PC-3 (cell line): ENCODE data around the gene PHRF1. TPM values are rescaled to one million over a fixed set of nuclear protein-coding genes. Genes with fewer than 3 reads are reported as not detected.

Experiments used
- ATAC-seq: fragments of 200-7000 bp; cut with Tn5 transposase; 2 replicates; pipeline ENCODE4 v1.9.1; 2020; ENCODE audit warnings: mild to moderate bottlenecking, moderate library complexity
- BruUV-seq: library from RNA; stranded (reverse); fragments of 400-500 nt; replicated peaks from 2 replicates; lab custom pipeline; 2021; lab: Mats Ljungman, UMichigan
- CTCF ChIA-PET: fragments of 300-600 bp; sonication (Branson Sonifier 250); formaldehyde crosslinking; loops from one replicate; lab custom pipeline; 2022; ENCODE audit warnings: antibody characterized with exemption; lab: Charles Lee
- POLR2A ChIA-PET: fragments of 300-600 bp; sonication (Branson Sonifier 250); formaldehyde crosslinking; loops from one replicate; lab custom pipeline; 2022; ENCODE audit warnings: antibody characterized with exemption; ENCODE audit not compliant: unreplicated experiment; lab: Charles Lee
- DNase-seq: peaks from one replicate; pipeline ENCODE4 v3.0.0-alpha.2; 2015
- H2AFZ ChIP-seq: fragments of 300-600 bp; sonication (generic); 2 replicates; pipeline ENCODE4 v1.6.0; 2016; ENCODE audit warnings: antibody characterized with exemption, low read length
- H3F3A ChIP-seq: fragments of 300-600 bp; sonication (generic); one replicate; pipeline ENCODE4 v1.6.0; 2017; ENCODE audit warnings: antibody characterized with exemption, low read length, control low read depth, mild to moderate bottlenecking; ENCODE audit not compliant: unreplicated experiment
- H3K27ac ChIP-seq: fragments of 300-600 bp; sonication (generic); 2 replicates; pipeline ENCODE4 v1.5.1; 2016; ENCODE audit warnings: mild to moderate bottlenecking, low read length
- H3K27me3 ChIP-seq: fragments of 300-600 bp; sonication (generic); 2 replicates; pipeline ENCODE4 v1.6.1; 2016; ENCODE audit warnings: low read length, mixed read lengths
- H3K36me3 ChIP-seq: fragments of 300-600 bp; sonication (generic); 2 replicates; pipeline ENCODE4 v1.6.1; 2016; ENCODE audit warnings: low read depth, mixed run types, low read length, mixed read lengths
- H3K4me1 ChIP-seq: fragments of 300-600 bp; sonication (generic); 2 replicates; pipeline ENCODE4 v1.5.1; 2016; ENCODE audit warnings: low read length; ENCODE audit not compliant: insufficient read depth
- H3K4me2 ChIP-seq: fragments of 300-600 bp; sonication (generic); 2 replicates; pipeline ENCODE4 v1.6.0; 2016; ENCODE audit warnings: low read length
- H3K4me3 ChIP-seq: fragments of 300-600 bp; sonication (generic); 2 replicates; pipeline ENCODE4 v1.5.1; 2016; ENCODE audit warnings: mild to moderate bottlenecking, low read length, mixed read lengths
- H3K79me2 ChIP-seq: fragments of 300-600 bp; sonication (generic); 2 replicates; pipeline ENCODE4 v1.6.1; 2017; ENCODE audit warnings: low read length, mixed read lengths
- H3K9ac ChIP-seq: fragments of 300-600 bp; sonication (generic); 2 replicates; pipeline ENCODE4 v1.6.0; 2016; ENCODE audit warnings: mild to moderate bottlenecking, low read length
- H3K9me2 ChIP-seq: fragments of 300-600 bp; sonication (generic); replicated peaks from 2 replicates; pipeline ENCODE4 v1.6.1; 2016; ENCODE audit warnings: mixed run types, low read length, mixed read lengths
- H3K9me3 ChIP-seq: fragments of 300-600 bp; sonication (generic); 2 replicates; pipeline ENCODE4 v1.6.1; 2016; ENCODE audit warnings: low read length, mixed read lengths
- H4K20me1 ChIP-seq: fragments of 300-600 bp; sonication (generic); 2 replicates; pipeline ENCODE4 v1.6.1; 2016; ENCODE audit warnings: low read length, mixed read lengths
- CTCF ChIP-seq: fragments of 300-600 bp; sonication (generic); conservative IDR thresholded peaks from 2 replicates; pipeline ENCODE4 v1.5.1; 2017; ENCODE audit warnings: antibody characterized with exemption, low read depth, mild to moderate bottlenecking, low read length
- EZH2 ChIP-seq: fragments of 300-600 bp; sonication (generic); IDR thresholded peaks from one replicate; pipeline ENCODE4 v1.6.1; 2017; ENCODE audit warnings: antibody characterized with exemption, mild to moderate bottlenecking, low read length; ENCODE audit not compliant: unreplicated experiment
- EZH2phosphoT487 ChIP-seq: fragments of 300-600 bp; sonication (generic); IDR thresholded peaks from 2 replicates; pipeline ENCODE4 v1.6.1; 2018; ENCODE audit warnings: mild to moderate bottlenecking, antibody characterized with exemption, low read length, borderline replicate concordance
- intact Hi-C: fragments of 100-400 bp; cut with micrococcal nuclease; formaldehyde crosslinking; loops from 2 replicates; pipeline ENCODE4 v1.9.0; 2023
- total RNA-seq: library from RNA; depleted of rRNA; stranded (reverse); fragments of >200 nt; gene quantifications from 2 replicates; pipeline ENCODE4 v1.2.3, GENCODE V29; 2014

PHRF1 gene
- total RNA-seq, 1 experiment from 2014 or later, result 41.4 TPM

GRCh38 chr11:639332-639955 is 63.2 kb downstream of the PHRF1 start:
- intact Hi-C loops, result no loop called here
- CTCF ChIA-PET, result no interaction called here
- H4K20me1 ChIP-seq, result no peaks in the 10 kb centered on the region
- H2AFZ ChIP-seq, result no peak overlapping the region
- H3K9me3 ChIP-seq, result no peaks in the 10 kb centered on the region
- no peak overlapping the region for H3K4me3 ChIP-seq
- DNase-seq (no peak), ATAC-seq (no peak)
- H3K9me2 ChIP-seq, result no peaks in the 10 kb centered on the region
- H3K9ac ChIP-seq, result no peak overlapping the region
- H3K4me1 ChIP-seq, result no peaks in the 10 kb centered on the region
- no TSS peak for BruUV-seq
- H3K79me2 ChIP-seq, result no peaks in the 10 kb centered on the region
- TF ChIP-seq CTCF (no peak), EZH2phosphoT487 (no peak), EZH2 (no peak)
- POLR2A ChIA-PET, result no interaction called here
- H3K27ac ChIP-seq, result no peak overlapping the region
- H3K4me2 ChIP-seq, result no peak overlapping the region
- no peaks in the 10 kb centered on the region for H3F3A ChIP-seq
- H3K36me3 ChIP-seq, result no peaks in the 10 kb centered on the region
- no peaks in the 10 kb centered on the region for H3K27me3 ChIP-seq

GRCh38 chr11:640021-640706 is 63.9 kb downstream of the PHRF1 start:
- POLR2A ChIA-PET, result no interaction called here
- Histone ChIP-seq H3K27me3 (no peaks in the 10 kb centered on the region), H3K4me1 (no peaks in the 10 kb centered on the region), H3K9me3 (no peaks in the 10 kb centered on the region), H3K4me2 (no peak overlapping the region), H4K20me1 (no peaks in the 10 kb centered on the region), H3F3A (no peaks in the 10 kb centered on the region), H3K79me2 (no peaks in the 10 kb centered on the region), H3K36me3 (no peaks in the 10 kb centered on the region), H3K9ac (no peak overlapping the region), H3K9me2 (no peaks in the 10 kb centered on the region), H3K4me3 (no peak overlapping the region), H2AFZ (no peak overlapping the region), H3K27ac (no peak overlapping the region)
- intact Hi-C loops, result no loop called here
- CTCF ChIA-PET, result no interaction called here
- ATAC-seq, result no peak
- DNase-seq, result no peak
- BruUV-seq, result no TSS peak
- TF ChIP-seq EZH2phosphoT487, result no peak

- Histone ChIP-seq H3K79me2 (no peaks in the 10 kb centered on the region), H4K20me1 (no peaks in the 10 kb centered on the region), H2AFZ (no peak overlapping the region), H3K4me2 (no peak overlapping the region), H3K4me1 (no peaks in the 10 kb centered on the region), H3K9me2 (no peaks in the 10 kb centered on the region), H3K27me3 (no peaks in the 10 kb centered on the region), H3F3A (no peaks in the 10 kb centered on the region), H3K27ac (no peak overlapping the region), H3K9ac (no peak overlapping the region), H3K9me3 (no peaks in the 10 kb centered on the region), H3K4me3 (no peak overlapping the region), H3K36me3 (no peaks in the 10 kb centered on the region)
- no TSS peak for BruUV-seq
- CTCF ChIA-PET, result no interaction called here
- ATAC-seq (no peak), DNase-seq (no peak)
- intact Hi-C loops, result no loop called here
- TF ChIP-seq EZH2, result no peak
- no peak for TF ChIP-seq EZH2phosphoT487
- no peak for TF ChIP-seq CTCF
- POLR2A ChIA-PET, result no interaction called here
Observed at GRCh38 chr11:641806-642370, 65.6 kb downstream of the PHRF1 start.
